H9 (cell line): ENCODE measurements around the gene TGFBR1. TPM values are rescaled to one million over a fixed set of nuclear protein-coding genes. Genes with fewer than 3 reads are reported as not detected.

Experiments
- DNase-seq: peaks from one replicate; pipeline ENCODE4 v3.0.0-alpha.2; 2017
- H2AFZ ChIP-seq: one replicate; pipeline ENCODE4 v1.6.1; 2013; ENCODE audit warnings: mild to moderate bottlenecking, low read length, control low read depth, moderate library complexity
- H2AK5ac ChIP-seq: 2 replicates; pipeline ENCODE4 v1.6.1; 2013; ENCODE audit warnings: low read length, control low read depth, mixed read lengths; ENCODE audit not compliant: insufficient read length
- H2BK120ac ChIP-seq: one replicate; pipeline ENCODE4 v1.6.1; 2013; ENCODE audit warnings: low read depth, mild to moderate bottlenecking, low read length, control low read depth, inconsistent platforms; ENCODE audit not compliant: poor library complexity, severe bottlenecking
- H2BK12ac ChIP-seq: 2 replicates; pipeline ENCODE4 v1.6.1; 2013; ENCODE audit warnings: low read length, control low read depth, mixed read lengths, low read depth; ENCODE audit not compliant: insufficient read length
- H2BK15ac ChIP-seq: 2 replicates; pipeline ENCODE4 v1.6.1; 2013; ENCODE audit warnings: low read depth, low read length, control low read depth
- H2BK20ac ChIP-seq: one replicate; pipeline ENCODE4 v1.6.1; 2013; ENCODE audit warnings: low read depth, mild to moderate bottlenecking, low read length, control low read depth, inconsistent platforms; ENCODE audit not compliant: poor library complexity, severe bottlenecking
- H2BK5ac ChIP-seq: 2 replicates; pipeline ENCODE4 v1.6.1; 2013; ENCODE audit warnings: low read length, control low read depth, mixed read lengths; ENCODE audit not compliant: insufficient read length
- H3K14ac ChIP-seq: 2 replicates; pipeline ENCODE4 v1.6.1; 2013; ENCODE audit warnings: low read length, control low read depth; ENCODE audit not compliant: insufficient read depth
- H3K18ac ChIP-seq: 2 replicates; pipeline ENCODE4 v1.6.1; 2013; ENCODE audit warnings: low read depth, mild to moderate bottlenecking, mixed read lengths, low read length, control low read depth; ENCODE audit not compliant: insufficient read length
- H3K23ac ChIP-seq: 2 replicates; pipeline ENCODE4 v1.6.1; 2013; ENCODE audit warnings: low read length, control low read depth, mixed read lengths, low read depth; ENCODE audit not compliant: insufficient read length
- H3K23me2 ChIP-seq: 2 replicates; pipeline ENCODE4 v1.6.1; 2013; ENCODE audit warnings: low read depth, mild to moderate bottlenecking, mixed read lengths, low read length, control low read depth; ENCODE audit not compliant: insufficient read length, poor library complexity, severe bottlenecking
- H3K27ac ChIP-seq: 2 replicates; pipeline ENCODE4 v1.5.1; 2013; ENCODE audit warnings: low read length, control low read depth, mixed read lengths, low read depth; ENCODE audit not compliant: insufficient read length
- H3K27me3 ChIP-seq: 2 replicates; pipeline ENCODE4 v1.6.1; 2013; ENCODE audit warnings: low read length, control low read depth, inconsistent platforms; ENCODE audit not compliant: insufficient read depth
- H3K4ac ChIP-seq: 2 replicates; pipeline ENCODE4 v1.6.1; 2013; ENCODE audit warnings: low read depth, mild to moderate bottlenecking, control low read depth, inconsistent platforms, low read length, moderate library complexity
- H3K4me1 ChIP-seq: 2 replicates; pipeline ENCODE4 v1.6.1; 2013; ENCODE audit warnings: low read length, control low read depth, inconsistent platforms; ENCODE audit not compliant: insufficient read depth
- H3K4me2 ChIP-seq: 2 replicates; pipeline ENCODE4 v1.6.1; 2013; ENCODE audit warnings: low read length, control low read depth, mixed read lengths; ENCODE audit not compliant: insufficient read length, insufficient read depth
- H3K56ac ChIP-seq: 2 replicates; pipeline ENCODE4 v1.6.1; 2013; ENCODE audit warnings: low read depth, mild to moderate bottlenecking, mixed read lengths, low read length, control low read depth; ENCODE audit not compliant: insufficient read length
- H3K79me1 ChIP-seq: 2 replicates; pipeline ENCODE4 v1.6.1; 2013; ENCODE audit warnings: low read depth, mild to moderate bottlenecking, moderate library complexity, low read length, control low read depth, inconsistent platforms; ENCODE audit not compliant: insufficient read depth, poor library complexity, severe bottlenecking
- H3K79me2 ChIP-seq: 2 replicates; pipeline ENCODE4 v1.6.1; 2013; ENCODE audit warnings: low read length, control low read depth, inconsistent platforms; ENCODE audit not compliant: insufficient read depth
- H3K9ac ChIP-seq: 2 replicates; pipeline ENCODE4 v1.6.1; 2013; ENCODE audit warnings: low read length, control low read depth, mixed read lengths; ENCODE audit not compliant: insufficient read length; ENCODE audit errors: extremely low read depth
- H3K9me3 ChIP-seq: one replicate; pipeline ENCODE4 v1.6.1; 2013; ENCODE audit warnings: low read depth, low read length, inconsistent platforms; ENCODE audit not compliant: control insufficient read depth
- H3T11ph ChIP-seq: one replicate; pipeline ENCODE4 v1.6.1; 2013; ENCODE audit warnings: mild to moderate bottlenecking, low read length, control low read depth, inconsistent platforms
- H4K20me1 ChIP-seq: one replicate; pipeline ENCODE4 v1.6.1; 2013; ENCODE audit not compliant: control insufficient read depth, insufficient read length, insufficient read depth
- H4K5ac ChIP-seq: 2 replicates; pipeline ENCODE4 v1.6.1; 2013; ENCODE audit warnings: low read depth, mild to moderate bottlenecking, mixed read lengths, low read length, control low read depth; ENCODE audit not compliant: insufficient read length
- H4K8ac ChIP-seq: replicated peaks from 2 replicates; pipeline ENCODE4 v1.6.1; 2013; ENCODE audit warnings: low read length, control low read depth, mixed read lengths, low read depth; ENCODE audit not compliant: insufficient read length
- H4K91ac ChIP-seq: 2 replicates; pipeline ENCODE4 v1.6.1; 2013; ENCODE audit warnings: low read depth, mild to moderate bottlenecking, moderate library complexity, mixed read lengths, low read length, control low read depth; ENCODE audit not compliant: insufficient read length
- H3K27ac Mint-ChIP-seq, 3 experiments: 2 replicates in 2 of 3; 3 replicates in 1 of 3; pipeline ENCODE4 v1.8.0; 2020 to 2021; ENCODE audit warnings: mixed read lengths in 3 of 3, mild to moderate bottlenecking in 1 of 3, moderate library complexity in 1 of 3
- H3K27me3 Mint-ChIP-seq: 2 replicates; pipeline ENCODE4 v1.8.0; 2021; ENCODE audit warnings: low read depth, mild to moderate bottlenecking, moderate library complexity, mixed read lengths
- H3K36me3 Mint-ChIP-seq, 3 experiments: 2 replicates in 2 of 3; 3 replicates in 1 of 3; pipeline ENCODE4 v1.8.0; 2020 to 2021; ENCODE audit warnings: low read depth in 3 of 3, mixed read lengths in 3 of 3; ENCODE audit not compliant: insufficient read depth in 1 of 3
- H3K4me1 Mint-ChIP-seq, 2 experiments: 2 replicates each; pipeline ENCODE4 v1.8.0; 2020; ENCODE audit warnings: mixed read lengths in 2 of 2
- H3K4me3 Mint-ChIP-seq, 2 experiments: 2 replicates in 1 of 2; 3 replicates in 1 of 2; pipeline ENCODE4 v1.8.0; 2020 to 2021; ENCODE audit warnings: mild to moderate bottlenecking in 2 of 2, mixed read lengths in 2 of 2, moderate library complexity in 1 of 2
- H3K9me3 Mint-ChIP-seq, 2 experiments: 2 replicates in 1 of 2; 3 replicates in 1 of 2; pipeline ENCODE4 v1.8.0; 2020; ENCODE audit warnings: mild to moderate bottlenecking in 2 of 2, mixed read lengths in 2 of 2, moderate library complexity in 1 of 2
- WGBS: extraction: QIAGEN DNeasy Blood & Tissue Kit; methylation state at CpG from one replicate; pipeline ENCODE4 v1.1.7; 2013; ENCODE audit warnings: missing lambda C conversion rate, low lambda C conversion rate, mixed read lengths; ENCODE audit not compliant: insufficient read length; ENCODE audit errors: extremely low coverage; 5-methylcytosine and 5-hydroxymethylcytosine counted together
- total RNA-seq: library from RNA; stranded (reverse); gene quantifications from 2 replicates; pipeline ENCODE4 v1.2.1, GENCODE V29; 2021
- TF ChIP-seq, protein P1 (sequence below): fragments of 200-600 bp; sonication (generic); conservative IDR thresholded peaks from 3 replicates; pipeline ENCODE4 v1.8.0; 2021; ENCODE audit warnings: antibody characterized with exemption, mild to moderate bottlenecking

The TGFBR1 gene
- total RNA-seq, 1 experiment from 2014 or later: 59.3 TPM

DNA sequence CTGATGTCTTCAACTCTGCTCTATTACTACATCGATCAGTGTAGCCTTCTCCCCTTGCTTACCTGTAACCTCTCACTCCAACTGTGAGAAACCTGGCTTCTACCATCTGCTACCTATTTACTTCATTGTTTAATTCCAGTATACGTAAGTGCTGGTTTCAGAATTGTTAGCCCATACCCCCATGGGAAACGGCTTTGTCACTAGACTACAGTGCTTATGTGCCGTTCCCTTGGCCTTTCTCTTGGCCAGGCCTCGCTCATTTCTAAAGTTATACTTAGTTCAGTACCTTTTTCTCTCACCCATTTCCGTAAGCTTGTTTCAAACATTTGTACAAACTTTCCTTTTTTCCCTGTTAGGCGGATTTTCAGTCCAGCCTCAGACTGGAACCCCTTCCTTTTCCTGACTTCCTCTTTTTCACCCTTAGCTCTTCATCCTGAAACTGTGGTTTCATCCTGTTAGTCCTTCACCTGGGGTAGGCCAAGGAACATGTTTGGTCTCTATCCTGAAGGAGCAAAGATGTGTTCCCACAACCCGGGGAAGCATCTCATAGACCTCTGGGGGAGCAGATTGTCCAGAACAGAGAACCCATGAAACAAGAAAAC, 95.1 kb downstream of the TGFBR1 start:
- H3K27ac Mint-ChIP-seq: no peak overlapping the region; a peak in 1 of 7 replicates
- no peak overlapping the region for H3K18ac ChIP-seq
- H3T11ph ChIP-seq: no peak overlapping the region
- H3K27ac ChIP-seq: no peak overlapping the region
- no peaks in the 10 kb centered on the region for H3K23me2 ChIP-seq
- no peak overlapping the region for H3K4me2 ChIP-seq
- no peaks in the 10 kb centered on the region for H3K9me3 ChIP-seq
- no peak for DNase-seq
- H3K27me3 Mint-ChIP-seq: no peaks in the 10 kb centered on the region; the same call in 1 of the 2 replicates
- H2BK20ac ChIP-seq: no peak overlapping the region
- H4K91ac ChIP-seq: no peak overlapping the region
- no peak overlapping the region for H3K56ac ChIP-seq
- no CpG with 5 or more reads among the region's 8 CpGs for WGBS
- no peak overlapping the region for H2BK12ac ChIP-seq
- H2AFZ ChIP-seq: no peak overlapping the region
- no peak overlapping the region for H2AK5ac ChIP-seq
- H3K9ac ChIP-seq: no peak overlapping the region
- no peak overlapping the region for H2BK120ac ChIP-seq
- peaks cover 10 to 14% of the 10 kb centered on the region in 2 experiments for H3K4me1 Mint-ChIP-seq
- H3K27me3 ChIP-seq: no peaks in the 10 kb centered on the region
- no peak overlapping the region for H3K14ac ChIP-seq
- H4K8ac ChIP-seq: no peak overlapping the region
- H3K23ac ChIP-seq: no peak overlapping the region
- no peaks in the 10 kb centered on the region for H3K4me1 ChIP-seq
- H4K20me1 ChIP-seq: no peaks in the 10 kb centered on the region
- H3K79me1 ChIP-seq: no peaks in the 10 kb centered on the region
- no peaks in the 10 kb centered on the region for H3K9me3 Mint-ChIP-seq
- no peaks in the 10 kb centered on the region for H3K79me2 ChIP-seq
- H4K5ac ChIP-seq: no peak overlapping the region
- TF ChIP-seq, protein P1, sequence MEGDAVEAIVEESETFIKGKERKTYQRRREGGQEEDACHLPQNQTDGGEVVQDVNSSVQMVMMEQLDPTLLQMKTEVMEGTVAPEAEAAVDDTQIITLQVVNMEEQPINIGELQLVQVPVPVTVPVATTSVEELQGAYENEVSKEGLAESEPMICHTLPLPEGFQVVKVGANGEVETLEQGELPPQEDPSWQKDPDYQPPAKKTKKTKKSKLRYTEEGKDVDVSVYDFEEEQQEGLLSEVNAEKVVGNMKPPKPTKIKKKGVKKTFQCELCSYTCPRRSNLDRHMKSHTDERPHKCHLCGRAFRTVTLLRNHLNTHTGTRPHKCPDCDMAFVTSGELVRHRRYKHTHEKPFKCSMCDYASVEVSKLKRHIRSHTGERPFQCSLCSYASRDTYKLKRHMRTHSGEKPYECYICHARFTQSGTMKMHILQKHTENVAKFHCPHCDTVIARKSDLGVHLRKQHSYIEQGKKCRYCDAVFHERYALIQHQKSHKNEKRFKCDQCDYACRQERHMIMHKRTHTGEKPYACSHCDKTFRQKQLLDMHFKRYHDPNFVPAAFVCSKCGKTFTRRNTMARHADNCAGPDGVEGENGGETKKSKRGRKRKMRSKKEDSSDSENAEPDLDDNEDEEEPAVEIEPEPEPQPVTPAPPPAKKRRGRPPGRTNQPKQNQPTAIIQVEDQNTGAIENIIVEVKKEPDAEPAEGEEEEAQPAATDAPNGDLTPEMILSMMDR: no peak
- H3K4me3 Mint-ChIP-seq: no peak overlapping the region
- H2BK15ac ChIP-seq: no peak overlapping the region
- H3K36me3 Mint-ChIP-seq: no peaks in the 10 kb centered on the region
- no peak overlapping the region for H2BK5ac ChIP-seq
- no peak overlapping the region for H3K4ac ChIP-seq
